ENCODE data around the gene LRRC4C. TPM values are rescaled to one million over a fixed set of nuclear protein-coding genes. Genes with fewer than 3 reads are reported as not detected.

Gene LRRC4C
- polyA plus RNA-seq, 1 experiment, result 0.02 TPM

GRCh38 chr11:40223596-40224330 lies 1235.7 kb downstream of the LRRC4C start:
- TF ChIP-seq, protein P1, sequence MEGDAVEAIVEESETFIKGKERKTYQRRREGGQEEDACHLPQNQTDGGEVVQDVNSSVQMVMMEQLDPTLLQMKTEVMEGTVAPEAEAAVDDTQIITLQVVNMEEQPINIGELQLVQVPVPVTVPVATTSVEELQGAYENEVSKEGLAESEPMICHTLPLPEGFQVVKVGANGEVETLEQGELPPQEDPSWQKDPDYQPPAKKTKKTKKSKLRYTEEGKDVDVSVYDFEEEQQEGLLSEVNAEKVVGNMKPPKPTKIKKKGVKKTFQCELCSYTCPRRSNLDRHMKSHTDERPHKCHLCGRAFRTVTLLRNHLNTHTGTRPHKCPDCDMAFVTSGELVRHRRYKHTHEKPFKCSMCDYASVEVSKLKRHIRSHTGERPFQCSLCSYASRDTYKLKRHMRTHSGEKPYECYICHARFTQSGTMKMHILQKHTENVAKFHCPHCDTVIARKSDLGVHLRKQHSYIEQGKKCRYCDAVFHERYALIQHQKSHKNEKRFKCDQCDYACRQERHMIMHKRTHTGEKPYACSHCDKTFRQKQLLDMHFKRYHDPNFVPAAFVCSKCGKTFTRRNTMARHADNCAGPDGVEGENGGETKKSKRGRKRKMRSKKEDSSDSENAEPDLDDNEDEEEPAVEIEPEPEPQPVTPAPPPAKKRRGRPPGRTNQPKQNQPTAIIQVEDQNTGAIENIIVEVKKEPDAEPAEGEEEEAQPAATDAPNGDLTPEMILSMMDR (IDR thresholded peaks at IDR 0.05; ENCODE audit: low read depth, low read length), result no peak
- ChIA-PET POLR2A (no interaction called here), CTCF (no interaction called here)
- Histone ChIP-seq H3K27me3 (ENCODE audit: control insufficient read depth, insufficient read depth, low read length) (no peaks in the 10 kb centered on the region), H3K9me3 (ENCODE audit: control insufficient read depth, insufficient read depth, low read length) (no peaks in the 10 kb centered on the region), H3K27ac (ENCODE audit: low read depth, low read length) (no peak overlapping the region), H3K4me3 (ENCODE audit: low read depth, low read length) (no peak overlapping the region)
- DNase-seq (ENCODE audit: low read depth, low spot score), result no peak

GRCh38 chr11:40219401-40219800 lies 1240.1 kb downstream of the LRRC4C start:
- Histone ChIP-seq H3K9me3 (ENCODE audit: control insufficient read depth, insufficient read depth, low read length) (no peaks in the 10 kb centered on the region), H3K27ac (ENCODE audit: low read depth, low read length) (no peak overlapping the region), H3K27me3 (ENCODE audit: control insufficient read depth, insufficient read depth, low read length) (no peaks in the 10 kb centered on the region), H3K4me3 (ENCODE audit: low read depth, low read length) (no peak overlapping the region)
- TF ChIP-seq, protein P1 (IDR thresholded peaks at IDR 0.05; ENCODE audit: low read depth, low read length), result no peak
- no peak for DNase-seq (ENCODE audit: low read depth, low spot score)
- ChIA-PET POLR2A (no interaction called here), CTCF (no interaction called here)

- no peaks in the 10 kb centered on the region for H3K27me3 ChIP-seq (ENCODE audit: control insufficient read depth, insufficient read depth, low read length)
- TF ChIP-seq, protein P1 (IDR thresholded peaks at IDR 0.05; ENCODE audit: low read depth, low read length), result no peak
- CTCF ChIA-PET, result no interaction called here
- H3K27ac ChIP-seq (ENCODE audit: low read depth, low read length), result no peak overlapping the region
- H3K4me3 ChIP-seq (ENCODE audit: low read depth, low read length), result no peak overlapping the region
- no peak for DNase-seq (ENCODE audit: low read depth, low spot score)
- POLR2A ChIA-PET, result no interaction called here
- H3K9me3 ChIP-seq (ENCODE audit: control insufficient read depth, insufficient read depth, low read length), result no peaks in the 10 kb centered on the region
Measured at GRCh38 chr11:40215556-40215955, 1243.9 kb downstream of the LRRC4C start.

DNA sequence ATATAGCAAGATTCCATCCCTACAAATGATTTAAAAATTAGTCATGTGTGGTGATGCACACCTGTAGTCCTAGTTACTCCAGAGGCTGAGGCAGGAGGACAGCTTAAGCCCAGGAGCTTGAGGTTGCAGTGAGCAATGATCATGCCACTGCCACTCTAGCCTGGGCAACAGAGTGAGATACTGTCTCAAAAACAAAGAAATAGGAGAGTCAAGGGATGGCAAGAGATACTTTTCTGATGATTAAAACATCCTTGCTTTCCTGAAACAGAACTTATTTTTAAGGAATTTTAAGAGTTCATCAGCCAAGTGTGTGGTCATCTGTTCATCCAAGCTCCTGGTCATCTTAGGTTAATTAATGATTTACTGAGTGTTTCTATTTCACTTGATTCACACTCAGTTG lies 1252.0 kb downstream of the LRRC4C start:
- Histone ChIP-seq H3K9me3 (ENCODE audit: control insufficient read depth, insufficient read depth, low read length) (no peaks in the 10 kb centered on the region), H3K27me3 (ENCODE audit: control insufficient read depth, insufficient read depth, low read length) (no peaks in the 10 kb centered on the region), H3K27ac (ENCODE audit: low read depth, low read length) (no peak overlapping the region), H3K4me3 (ENCODE audit: low read depth, low read length) (no peak overlapping the region)
- ChIA-PET POLR2A (no interaction called here), CTCF (no interaction called here)
- no peak for DNase-seq (ENCODE audit: low read depth, low spot score)
- TF ChIP-seq, protein P1 (IDR thresholded peaks at IDR 0.05; ENCODE audit: low read depth, low read length), result no peak

DNA sequence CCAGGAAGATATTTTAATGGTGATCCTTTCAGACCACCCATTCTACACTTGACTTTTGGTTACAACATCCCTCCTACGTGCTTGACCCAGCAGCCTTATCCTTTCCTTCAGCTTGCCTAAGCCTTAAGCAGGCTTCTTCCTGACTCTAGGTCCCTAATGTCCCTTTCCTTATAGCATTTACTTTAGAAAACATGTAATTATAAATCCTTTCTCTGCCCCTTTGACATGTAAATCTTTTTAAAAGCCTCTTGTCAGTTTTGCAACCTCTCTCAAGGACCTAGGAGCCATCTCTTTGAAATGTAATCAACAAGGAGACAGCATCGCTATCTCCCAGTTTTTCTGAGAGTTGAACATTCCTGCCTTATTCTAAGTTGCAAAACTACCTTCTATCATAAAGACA lies 1255.2 kb downstream of the LRRC4C start:
- H3K4me3 ChIP-seq (ENCODE audit: low read depth, low read length), result no peak overlapping the region
- no peaks in the 10 kb centered on the region for H3K9me3 ChIP-seq (ENCODE audit: control insufficient read depth, insufficient read depth, low read length)
- no peak for DNase-seq (ENCODE audit: low read depth, low spot score)
- ChIA-PET POLR2A (no interaction called here), CTCF (no interaction called here)
- TF ChIP-seq, protein P1 (IDR thresholded peaks at IDR 0.05; ENCODE audit: low read depth, low read length), result no peak
- H3K27ac ChIP-seq (ENCODE audit: low read depth, low read length), result no peak overlapping the region
- no peaks in the 10 kb centered on the region for H3K27me3 ChIP-seq (ENCODE audit: control insufficient read depth, insufficient read depth, low read length)

All from AG04450 (cell line).